COR-L47 (cell line): ENCODE measurements around the gene PPFIA1.

Experiments
- DNase-seq: peaks from one replicate; lab custom pipeline; 2025; lab: John Stamatoyannopoulos, UW

PPFIA1 gene

DNA sequence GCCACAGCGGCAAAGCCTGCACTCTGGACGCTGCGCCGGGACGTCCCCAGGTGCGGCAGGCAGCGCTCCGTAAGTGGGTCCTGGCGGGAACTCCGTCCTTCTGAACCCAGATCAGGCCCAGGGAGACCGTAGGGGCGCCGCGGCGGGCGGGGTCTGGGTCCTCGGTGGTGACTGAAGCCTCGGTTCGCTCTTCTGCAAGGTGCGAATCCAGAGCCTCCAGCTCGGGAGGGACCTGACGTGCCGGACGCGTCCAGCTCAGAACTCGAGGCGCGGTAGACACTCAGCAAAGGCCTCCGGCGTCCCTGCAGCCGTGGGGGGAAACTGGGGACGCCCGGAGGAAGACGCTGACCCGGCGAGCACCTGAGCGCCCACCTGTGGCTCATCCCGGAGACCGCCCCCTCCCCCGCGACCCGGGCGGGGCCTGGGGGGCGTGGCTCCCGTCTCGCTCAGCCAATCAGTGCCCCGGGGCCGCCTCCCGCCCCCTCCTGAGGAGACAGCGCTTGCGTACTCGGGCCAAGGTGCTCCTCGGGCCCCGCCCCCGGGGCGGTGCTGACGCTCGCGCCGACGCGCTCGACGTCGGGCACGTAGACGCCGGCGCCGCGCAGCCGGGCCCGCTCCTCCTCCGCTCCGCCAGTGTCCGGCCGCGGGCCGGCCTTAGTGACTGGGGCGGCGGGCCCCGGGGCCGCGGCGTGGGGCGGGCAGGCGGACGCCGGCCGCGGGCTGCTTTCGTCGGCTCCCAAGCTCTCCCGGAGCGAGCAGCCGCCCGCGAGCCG lies at the start of gene PPFIA1:
Gene PPFIA1 (plus strand): TSS at position 587 of the 773 bp plus-strand sequence. CDS start 1,483 bp downstream, outside the sequence.
- peak; percentile 93 for DNase-seq

DNA sequence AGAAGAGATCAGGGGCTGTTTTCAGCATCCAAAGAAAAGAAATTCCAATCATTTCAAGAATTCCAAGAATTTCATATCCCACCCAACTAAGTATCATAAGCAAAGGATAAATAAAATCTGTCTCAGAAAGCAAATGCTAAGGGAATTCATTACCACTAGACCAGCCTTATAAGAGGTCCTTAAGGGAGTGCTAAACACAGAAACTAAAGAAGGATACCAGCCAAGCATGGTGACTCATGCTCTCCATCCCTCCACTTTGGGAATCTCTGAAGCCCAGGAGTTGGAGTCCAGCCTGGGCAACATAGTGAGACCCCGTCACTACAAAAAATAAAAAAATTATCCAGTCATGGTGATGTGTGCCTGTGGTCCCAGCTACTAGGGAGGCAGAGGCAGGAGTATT lies 49.6 kb upstream of the PPFIA1 start:
- no peak for DNase-seq

DNA sequence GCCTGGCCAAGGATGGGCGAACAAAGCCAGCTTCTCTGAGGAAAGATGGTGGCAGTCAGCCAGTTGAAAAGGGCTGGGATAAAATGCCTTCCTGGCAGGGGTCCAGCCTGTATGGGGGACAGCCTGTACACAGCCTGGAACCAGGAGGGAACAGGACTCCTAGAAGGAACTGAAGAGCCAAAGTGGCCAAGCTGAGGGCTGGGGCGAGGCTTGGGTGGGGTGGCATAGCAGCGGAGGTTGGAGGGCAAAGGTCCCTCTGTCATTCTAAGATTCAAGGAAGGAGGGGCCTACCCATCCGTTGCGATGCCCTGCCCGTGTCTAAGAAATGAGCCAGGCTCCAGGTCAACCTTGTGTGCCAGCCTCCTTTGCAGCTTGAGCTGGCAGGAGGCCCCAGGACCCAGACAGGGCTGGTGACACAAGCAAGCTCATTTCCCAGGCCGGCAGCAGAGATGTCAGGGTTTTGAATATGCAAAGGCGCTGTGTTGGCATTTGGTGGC lies 44.8 kb upstream of the PPFIA1 start:
- DNase-seq = no peak

DNA sequence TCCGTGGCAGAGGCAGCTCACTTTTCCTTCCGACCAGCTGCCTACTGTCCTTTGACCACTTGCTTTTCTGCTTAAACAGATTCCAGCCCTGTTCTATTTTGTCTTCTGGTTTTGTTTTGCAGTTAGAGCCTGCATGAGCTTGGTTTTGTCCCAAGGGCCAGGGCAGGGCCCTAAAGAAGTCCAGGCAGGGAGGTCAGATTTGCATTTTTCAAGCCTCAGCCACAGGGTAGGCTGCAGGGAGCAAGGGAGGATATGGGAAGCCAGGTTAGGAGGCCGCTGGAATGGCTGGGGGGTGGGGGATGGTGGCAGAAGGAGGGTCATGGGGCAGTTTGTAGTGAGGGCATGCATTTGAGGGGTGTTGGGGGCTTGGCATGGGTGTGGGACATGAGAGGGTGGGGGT lies 44.3 kb upstream of the PPFIA1 start:
- DNase-seq = no peak

DNA sequence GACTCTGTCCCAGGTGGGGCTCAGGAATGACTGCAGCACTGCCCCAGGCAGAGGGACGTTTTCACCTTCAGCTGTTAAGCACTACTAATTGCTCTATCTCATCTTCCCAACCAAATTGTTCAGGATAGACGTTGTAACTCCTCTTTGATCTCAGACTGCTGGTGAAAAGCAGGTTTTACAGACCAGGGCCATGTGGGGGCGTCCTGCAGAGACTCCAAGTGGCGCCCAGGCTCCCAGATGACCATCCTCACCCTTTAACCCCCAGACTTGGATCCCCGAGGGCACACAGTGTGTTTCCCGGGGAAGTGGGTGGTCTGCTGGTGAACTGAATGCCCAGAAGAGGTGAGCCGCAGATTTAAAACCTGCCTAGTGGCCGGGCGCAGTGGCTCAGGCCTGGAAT lies 43.5 kb upstream of the PPFIA1 start:
- DNase-seq = no peak

DNA sequence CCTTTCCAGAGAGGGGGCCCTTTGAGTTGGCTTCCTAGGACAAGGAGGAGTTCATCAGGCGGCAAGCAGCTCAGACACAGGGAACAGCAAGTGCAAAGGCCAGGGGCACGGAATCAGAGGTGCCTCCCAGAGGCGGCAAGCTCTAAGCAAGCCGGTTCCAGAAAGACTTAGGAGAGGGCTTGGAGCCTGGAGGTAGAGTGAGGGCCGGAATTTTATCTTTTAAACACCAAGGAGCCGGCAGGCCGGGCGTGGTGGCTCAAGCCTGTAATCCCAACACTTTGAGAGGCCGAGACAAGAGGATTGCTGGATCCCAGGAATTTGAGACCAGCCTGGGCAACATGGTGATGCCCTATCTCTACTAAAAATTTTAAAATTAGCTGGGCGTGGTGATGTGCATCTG lies 40.8 kb upstream of the PPFIA1 start:
- DNase-seq = no peak

DNA sequence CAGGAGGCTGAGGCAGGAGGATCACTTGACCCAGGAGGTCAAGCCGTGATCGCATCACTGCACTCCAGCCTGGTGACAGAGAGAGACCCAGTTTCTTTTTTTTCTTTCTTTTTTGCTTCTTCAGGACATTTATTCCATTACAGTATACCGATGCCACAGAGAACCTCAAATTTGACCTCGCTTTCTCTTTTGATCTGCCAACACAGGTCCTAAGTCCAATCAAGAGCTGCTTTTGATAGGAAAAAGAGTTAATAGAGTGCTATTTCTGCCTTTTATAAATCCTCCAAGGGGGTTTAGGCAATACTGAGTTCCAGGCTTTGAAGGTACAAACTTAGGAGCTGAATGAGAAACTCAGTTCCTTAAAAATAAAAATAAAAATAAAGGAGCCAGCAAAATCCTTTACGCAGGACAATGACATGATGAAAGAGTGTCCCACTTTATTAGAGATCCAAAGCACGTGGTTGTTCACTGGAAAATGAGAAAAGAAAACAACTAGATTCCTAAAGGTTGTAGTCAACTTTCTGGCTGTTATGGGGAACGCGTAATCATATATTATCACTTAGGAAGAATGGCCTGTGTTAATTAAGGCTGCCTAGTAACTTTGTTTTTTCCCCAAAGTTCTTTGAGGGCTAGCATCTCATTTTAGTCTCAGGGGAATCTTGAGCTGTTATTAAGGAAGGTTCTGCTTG lies 40.2 kb upstream of the PPFIA1 start:
- DNase-seq = no peak

DNA sequence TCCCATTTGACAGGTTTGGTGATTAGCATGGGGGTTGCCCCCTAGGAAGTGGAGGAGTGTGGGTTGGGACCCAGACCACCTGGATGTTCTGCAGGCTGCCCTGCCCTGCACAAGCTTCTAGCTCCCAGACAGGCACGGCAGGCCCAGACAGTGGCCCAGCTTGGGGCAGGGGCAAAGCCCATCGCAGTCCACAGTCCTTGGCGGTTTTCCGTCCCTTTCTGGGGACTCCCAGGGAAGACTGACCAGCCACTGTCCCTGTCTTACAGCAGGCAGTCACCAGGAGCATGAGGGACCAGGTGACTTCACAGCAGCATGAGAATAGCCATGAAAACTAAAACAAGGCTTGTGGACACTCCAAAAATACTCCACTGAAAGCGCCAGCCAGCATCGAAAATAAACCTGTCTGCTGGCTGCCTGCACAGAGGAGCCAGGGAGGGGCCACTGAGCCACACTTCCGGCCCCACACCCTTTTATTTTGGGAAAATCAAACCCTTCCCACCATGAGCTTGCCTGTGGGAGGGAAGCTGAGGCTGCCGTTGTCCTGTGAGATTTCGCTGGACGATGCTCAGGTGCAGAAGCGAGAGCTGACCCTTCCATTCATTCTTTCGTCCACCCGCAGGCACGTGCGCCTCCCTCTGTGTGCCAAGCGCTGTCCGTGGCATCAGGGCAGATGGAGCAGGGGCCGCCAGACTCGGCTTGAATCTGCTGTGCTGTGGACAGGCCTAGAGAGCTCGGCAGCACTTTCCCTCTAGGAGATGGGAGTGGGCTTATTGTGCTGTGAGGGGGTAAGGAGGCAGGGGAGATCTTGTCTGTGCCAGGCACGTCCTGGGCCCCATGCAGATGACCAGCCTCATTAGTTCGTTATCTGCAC lies 39.4 kb upstream of the PPFIA1 start:
- DNase-seq = no peak

DNA sequence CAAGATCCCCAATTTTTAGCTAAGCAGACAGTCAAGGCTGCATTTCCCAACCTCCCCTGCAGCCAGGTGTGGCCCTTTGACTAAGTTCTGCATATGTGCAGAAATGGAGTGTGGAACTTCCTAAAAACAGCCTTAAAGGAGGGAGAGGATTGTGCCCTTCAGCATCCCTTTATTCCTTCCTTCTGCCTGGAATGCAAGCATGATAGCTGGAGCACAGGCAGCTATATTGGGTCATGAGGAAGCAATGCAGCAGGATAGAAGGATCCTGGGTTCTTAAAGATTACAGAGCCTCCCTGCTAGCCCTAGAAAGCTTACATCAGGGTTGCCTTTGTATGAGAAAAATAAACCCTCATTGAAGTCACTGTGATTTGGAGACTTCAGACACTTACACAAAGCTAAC lies 37.5 kb upstream of the PPFIA1 start:
- DNase-seq = no peak

DNA sequence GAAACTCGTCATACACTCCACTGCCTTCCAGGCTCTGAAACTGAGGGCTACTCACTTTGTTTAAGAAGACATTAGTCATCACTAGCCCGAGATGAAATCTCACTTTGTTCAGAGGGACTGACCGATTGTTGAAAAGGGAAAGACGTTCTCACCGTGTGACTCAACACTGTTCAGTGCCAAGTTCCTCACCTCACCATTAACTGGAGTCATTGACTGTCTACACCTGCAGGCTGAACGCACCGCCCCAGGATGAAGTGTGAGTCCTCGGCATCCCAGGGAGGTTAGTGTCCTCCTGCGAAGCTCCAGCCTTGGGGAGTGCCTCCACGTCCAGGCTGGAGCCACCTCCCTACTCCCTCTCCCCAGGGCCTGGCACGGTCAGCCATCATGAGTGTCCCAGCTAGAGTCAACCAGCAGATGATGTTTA lies 37.0 kb upstream of the PPFIA1 start:
- no peak for DNase-seq

DNA sequence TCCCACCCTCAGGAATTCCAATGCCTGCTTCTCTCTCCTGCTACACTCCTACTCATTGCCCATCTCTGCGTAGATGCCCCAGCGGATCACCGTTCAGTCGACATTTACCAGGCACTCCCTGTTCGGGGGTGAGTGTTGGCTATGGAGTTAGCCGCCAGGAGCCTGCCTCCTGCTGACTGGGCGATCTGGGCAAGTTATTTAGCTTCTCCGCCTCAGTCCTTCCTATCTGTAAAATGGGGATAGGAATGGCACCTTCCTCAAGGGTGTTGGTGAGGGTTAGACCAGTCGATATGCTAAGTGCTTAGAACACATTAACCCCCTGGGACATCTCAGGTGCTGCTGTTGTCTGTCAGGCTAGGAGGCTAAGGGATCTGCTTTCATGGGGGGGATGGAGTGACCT lies 36.5 kb upstream of the PPFIA1 start:
- no peak for DNase-seq

DNA sequence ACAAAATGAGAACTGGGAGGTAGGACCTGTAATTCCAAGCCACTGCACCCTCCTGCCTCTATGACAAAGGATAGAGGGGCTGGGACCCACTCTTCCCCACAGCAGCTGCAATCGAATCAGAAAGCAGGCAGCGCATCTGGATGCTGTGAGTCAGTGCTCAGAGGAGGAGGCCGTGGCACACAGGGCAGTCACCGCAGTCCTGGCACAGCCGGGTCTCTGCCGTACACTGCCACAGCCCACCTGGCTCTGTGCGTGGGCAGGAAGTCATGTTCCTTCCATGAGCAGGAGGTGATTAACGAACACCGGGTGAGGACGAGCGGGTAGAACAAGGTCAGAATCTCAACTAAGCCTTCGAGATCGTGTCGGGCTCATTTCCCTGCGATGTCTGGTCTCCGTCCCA lies 30.2 kb upstream of the PPFIA1 start:
- DNase-seq = no peak

DNA sequence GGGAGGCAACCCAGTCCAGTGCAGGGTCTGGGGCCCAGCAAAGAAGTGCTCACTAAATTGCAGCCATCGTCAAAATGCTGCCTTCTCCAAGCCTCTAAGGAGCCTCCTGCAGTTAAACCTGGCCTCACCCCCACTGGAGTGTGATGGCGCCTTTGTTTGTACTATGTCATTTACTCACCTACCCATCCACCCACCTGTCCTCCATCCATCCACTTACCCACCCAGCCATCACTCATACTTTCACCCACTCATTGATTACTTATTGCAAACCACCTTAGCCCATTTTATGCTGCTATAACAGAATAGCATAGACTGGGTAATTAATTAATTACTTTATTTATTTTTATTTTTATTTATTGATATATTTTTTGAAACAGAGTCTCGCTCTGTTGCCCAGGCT lies 28.8 kb upstream of the PPFIA1 start:
- DNase-seq = no peak

DNA sequence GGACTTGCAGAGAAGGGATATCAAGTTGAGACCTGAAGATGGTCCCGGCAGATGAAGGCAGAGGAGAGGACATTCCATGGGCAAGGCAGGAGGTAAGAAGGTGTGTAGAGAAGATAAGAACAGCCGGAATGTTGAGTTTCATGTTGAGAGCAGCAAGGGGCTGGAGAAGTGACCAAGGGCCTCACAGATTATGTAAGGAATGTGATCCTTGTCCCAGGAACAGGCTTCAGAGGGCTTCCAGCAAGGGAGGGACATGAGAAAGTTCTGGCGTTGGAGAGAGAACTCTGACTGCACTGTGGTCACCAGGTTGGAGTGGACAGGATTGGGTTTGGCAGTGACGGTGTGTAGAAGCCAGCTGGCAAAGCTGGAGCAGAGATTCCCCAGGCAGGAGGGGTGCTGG lies 27.6 kb upstream of the PPFIA1 start:
- DNase-seq = no peak

DNA sequence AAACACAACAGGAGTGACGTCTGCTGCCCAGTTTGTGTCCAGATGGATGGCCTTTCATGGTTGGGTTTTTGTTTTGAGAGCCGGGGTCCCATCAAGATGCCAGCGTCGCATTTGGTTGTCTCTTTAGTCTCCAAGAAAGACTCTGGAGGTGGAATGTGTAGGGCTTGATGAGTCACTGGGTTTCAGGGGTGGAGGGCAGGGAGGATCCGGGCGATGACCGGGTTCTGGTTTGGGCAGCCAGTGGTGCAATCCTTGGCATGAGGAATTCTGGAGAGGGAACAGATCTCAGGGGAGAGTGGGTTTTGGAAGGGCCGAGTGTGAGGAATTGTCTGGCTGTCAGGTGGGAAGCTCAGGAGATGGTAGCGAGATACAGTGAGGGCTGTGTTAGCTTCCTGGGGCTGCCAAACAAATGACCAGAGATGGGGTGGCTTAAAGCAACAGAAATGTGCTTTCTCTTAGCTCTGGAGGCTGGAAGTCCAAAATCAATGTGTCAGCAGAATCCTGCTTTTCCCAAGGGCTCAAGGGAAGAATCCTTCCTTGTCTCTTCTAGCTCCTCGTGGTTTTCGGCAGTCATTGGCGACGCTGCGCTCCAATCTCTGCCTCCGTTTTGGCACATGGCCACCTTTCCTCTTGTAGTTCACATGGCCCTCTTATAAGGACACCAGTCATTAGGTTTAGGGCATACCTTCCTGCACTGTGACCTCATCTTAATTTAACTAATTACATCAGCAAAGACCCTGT lies 26.4 kb upstream of the PPFIA1 start:
- no peak for DNase-seq

DNA sequence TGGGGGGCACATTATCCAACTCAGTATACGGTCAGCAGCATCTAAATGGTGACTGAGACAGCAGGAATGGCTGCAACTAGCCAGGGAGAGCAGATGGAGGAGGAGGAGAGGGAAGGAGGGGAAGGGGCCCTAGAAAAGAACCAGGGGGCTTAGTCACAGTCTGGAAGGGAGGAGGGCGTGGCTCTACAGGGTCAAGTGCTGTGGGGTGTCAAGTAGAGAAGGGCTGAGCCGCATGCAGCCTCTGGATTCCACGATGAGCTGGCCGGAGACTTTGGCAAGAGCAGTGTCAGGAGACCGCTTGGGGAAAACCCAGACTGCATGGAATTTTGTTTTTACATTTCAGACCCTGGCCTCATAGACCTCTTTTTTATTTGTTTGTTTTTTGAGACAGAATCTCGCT lies 25.8 kb upstream of the PPFIA1 start:
- no peak for DNase-seq

DNA sequence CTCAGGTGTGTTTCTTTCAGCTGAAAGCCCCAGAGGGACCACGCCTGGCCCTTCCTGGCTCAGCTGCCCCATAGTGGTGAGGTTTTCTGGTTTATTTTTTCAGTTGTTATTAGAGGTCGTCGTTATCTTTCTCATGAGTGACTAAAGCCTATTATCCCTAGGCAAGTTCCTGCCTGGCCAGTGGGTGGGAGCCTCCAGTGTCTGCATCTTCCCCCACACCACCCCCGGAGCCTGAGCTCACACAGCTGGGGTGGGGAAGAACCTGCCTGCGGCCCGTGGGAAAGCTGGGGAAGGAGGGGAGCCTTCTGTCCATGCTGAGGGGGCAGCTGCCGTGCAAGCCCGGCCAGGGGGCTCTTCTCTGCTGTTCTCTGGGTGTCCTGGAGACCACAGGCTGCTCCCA lies 24.3 kb upstream of the PPFIA1 start:
- DNase-seq = no peak

DNA sequence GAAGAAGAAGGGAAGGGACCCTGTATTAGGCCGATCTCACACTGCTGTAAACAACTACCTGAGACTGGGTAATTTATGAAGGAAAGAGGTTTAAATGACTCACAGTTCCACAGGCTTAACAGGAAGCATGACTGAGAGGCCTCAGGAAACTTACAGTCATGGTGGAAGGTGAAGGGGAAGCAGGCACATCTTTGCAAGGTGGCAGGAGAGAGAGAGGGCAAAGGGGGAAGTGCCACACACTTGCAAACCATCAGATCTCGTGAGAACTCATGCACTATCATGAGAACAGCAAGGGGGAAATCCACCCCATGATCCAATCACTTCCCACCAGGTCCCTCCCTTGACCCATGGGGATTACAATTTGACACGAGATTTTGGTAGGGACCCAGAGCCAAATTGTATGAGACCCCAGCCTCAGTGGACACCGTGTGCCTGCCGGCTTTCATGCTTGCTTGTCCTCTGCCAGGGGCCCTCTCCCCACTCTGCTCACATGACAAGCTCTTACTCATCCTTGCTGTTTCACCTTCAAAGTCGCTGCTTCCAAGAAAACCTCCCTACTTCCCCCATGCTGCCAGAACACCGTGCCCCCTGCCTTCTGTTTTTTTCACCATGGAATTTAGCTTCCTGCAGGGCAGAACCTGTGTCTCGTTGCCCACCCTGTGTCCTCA lies 23.3 kb upstream of the PPFIA1 start:
- DNase-seq = no peak

DNA sequence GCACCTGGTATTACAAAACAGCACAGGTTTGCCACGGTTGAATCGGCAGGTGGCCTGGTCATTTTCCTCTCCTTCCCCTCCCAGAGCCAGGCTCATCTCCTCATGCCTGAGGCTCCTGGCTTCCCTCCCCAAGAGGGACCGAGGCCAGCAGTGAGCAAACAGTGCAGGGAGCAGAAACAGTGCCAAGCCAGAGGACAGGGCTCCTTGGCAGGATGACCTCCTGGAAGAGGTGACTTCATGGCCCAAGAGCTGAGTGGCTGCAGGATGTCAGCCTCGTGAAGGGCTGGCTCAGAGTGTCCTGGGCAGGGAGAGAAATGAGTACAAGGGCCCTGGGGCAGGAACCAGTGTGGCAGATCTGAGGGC lies 22.8 kb upstream of the PPFIA1 start:
- no peak for DNase-seq

DNA sequence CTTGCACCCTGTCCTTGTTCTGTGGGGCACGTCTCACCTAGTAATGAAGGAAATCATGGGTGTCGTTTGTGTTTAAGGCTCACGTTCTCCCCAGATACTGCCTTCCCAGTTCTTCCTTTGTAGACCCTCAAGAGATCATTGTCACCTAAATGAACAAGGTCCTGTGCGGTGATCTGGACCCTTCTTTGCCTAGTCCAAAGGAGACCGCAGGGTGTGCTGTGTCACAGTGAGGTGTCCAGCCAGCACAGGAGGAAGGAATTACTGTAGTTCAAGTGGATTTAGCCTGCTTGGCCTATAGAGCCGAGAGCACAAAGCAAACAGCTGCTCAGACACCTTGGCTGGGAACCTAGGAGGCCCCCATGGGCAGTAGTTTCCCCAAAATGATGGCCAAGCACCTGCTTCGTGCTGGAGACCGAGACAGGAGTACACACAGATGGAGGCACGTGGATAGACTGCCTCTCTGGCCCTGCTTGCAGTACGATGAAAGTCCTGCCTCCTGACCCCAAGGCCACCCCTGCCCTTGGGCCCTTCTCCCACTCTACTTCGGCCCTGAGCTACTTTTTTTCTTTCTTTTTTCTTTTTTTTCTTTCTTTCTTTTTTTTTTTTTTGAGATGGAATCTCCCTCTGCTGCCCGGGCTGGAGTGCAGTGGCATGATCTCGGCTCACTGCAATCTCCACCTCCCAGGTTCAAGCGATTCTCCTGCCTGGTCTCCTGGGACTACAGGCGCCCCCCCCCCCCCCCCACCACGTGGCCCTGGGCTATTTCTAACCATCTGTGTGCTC lies 19.4 kb upstream of the PPFIA1 start:
- no peak for DNase-seq
